Measurements from ENCODE around the gene NOTCH4.

- no peak for TF ChIP-seq CTCF (tag by site-specific recombination; IDR thresholded peaks at IDR 0.05)
- TF ChIP-seq ZBTB17 (tag by site-specific recombination; IDR thresholded peaks at IDR 0.05): no peak
- no peak for TF ChIP-seq ZNF138 (tag by site-specific recombination; IDR thresholded peaks at IDR 0.05; ENCODE audit: borderline replicate concordance)
- no peak for TF ChIP-seq ZNF174 (tag by site-specific recombination; IDR thresholded peaks at IDR 0.05)
- no peak for TF ChIP-seq ZNF362 (tag by site-specific recombination; IDR thresholded peaks at IDR 0.05)
- no peak for TF ChIP-seq REST (tag by site-specific recombination; IDR thresholded peaks at IDR 0.05)
- TF ChIP-seq ZNF221 (tag by site-specific recombination; IDR thresholded peaks at IDR 0.05; ENCODE audit: borderline replicate concordance): no peak
- no peak for TF ChIP-seq ZNF274 (IDR thresholded peaks at IDR 0.05; ENCODE audit: low read length)
- TF ChIP-seq ZNF274 (tag by site-specific recombination; IDR thresholded peaks at IDR 0.05; ENCODE audit: borderline replicate concordance): no peak
- peak; percentile 94 for TF ChIP-seq ZNF449 (tag by site-specific recombination; IDR thresholded peaks at IDR 0.05)
Measured at GRCh38 chr6:32218167-32218566, 5.7 kb downstream of the NOTCH4 start.

Measured in HEK293 (cell line).